Stimulated activated CD4-positive, alpha-beta T cell treated with anti-CD3 and anti-CD28 coated beads, Interleukin-15, amount 100 ng/mL, for 1 hour (primary cell): Measurements from ENCODE around the gene MCTP1.
"Not testable (repeated sequence)": the region's sequence is repeated elsewhere in the genome, so short reads cannot be mapped to it uniquely, and the experiment has no call there.

ENCODE experiments used
- DNase-seq, 2 donors: peaks; one replicate each; pipeline ENCODE4 v3.0.0-alpha.2; 2020; ENCODE audit warnings: low read depth in 1 of 2, low spot score in 1 of 2

MCTP1 gene

DNA sequence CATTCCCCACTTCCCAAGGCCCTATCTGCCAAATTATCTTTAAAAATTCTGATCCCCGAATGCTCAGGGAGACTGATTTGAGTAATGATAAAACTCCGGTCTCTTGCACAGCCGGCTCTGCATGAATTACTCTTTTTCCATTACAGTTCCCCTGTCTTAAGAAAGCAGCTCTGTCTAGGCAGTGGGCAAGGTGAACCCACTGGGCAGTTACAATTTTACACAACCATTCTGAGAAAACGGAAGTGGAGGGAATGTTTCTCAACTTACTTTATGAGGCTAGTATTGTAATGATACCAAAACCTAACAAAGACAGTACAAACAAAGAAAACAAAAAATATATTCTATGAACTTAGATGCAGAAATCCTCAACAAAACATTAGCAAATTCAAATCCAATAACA, 100.0 kb downstream of the MCTP1 start:
- no peak for DNase-seq

DNA sequence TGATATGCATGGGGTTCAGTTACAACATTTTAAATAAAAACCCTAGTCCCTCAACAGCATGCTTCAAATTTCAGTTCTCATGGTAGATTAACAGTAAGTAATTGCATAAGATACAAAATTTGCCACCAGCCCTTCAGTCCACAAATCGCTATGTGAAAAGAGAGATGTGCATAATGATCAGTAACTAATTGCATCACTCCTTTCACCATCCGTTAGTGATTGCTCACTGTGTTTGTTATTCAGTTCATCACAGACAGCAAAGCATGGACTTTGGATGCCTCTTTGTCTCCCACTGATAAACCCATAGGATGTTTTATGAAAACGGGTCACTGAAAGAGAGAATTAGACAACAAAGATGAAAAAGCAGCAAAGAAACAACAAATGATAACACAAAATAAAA, 103.2 kb downstream of the MCTP1 start:
- DNase-seq, result no peak

DNA sequence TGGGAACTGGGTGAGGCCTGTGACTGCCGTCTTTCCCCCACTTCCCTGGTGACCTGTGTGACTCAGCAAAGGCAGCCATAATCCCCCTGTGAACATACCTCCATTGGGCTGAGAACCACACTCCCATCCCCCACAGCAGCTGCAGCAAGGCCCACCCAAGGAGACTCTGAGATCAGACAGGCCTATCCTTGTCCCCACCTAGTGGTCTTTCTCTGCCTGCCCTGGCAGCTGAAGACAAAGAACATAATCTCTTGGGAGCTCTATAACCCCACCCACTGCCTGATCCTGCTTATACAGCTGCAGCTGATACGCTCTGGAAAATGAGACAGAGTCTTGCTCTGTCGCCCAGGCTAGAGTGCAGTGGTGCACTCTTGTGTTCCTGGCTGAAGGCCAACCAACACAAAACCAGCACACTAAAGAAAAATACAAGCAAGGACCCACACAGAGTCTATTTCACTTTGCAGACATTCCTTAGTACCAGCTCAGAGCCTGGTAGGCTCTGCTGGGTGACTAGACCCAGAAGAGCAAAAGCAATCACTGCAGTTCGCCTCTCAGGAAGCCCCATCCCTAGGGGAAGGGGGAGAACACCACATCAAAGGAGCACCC, 106.7 kb downstream of the MCTP1 start:
- DNase-seq, result no peak

DNA sequence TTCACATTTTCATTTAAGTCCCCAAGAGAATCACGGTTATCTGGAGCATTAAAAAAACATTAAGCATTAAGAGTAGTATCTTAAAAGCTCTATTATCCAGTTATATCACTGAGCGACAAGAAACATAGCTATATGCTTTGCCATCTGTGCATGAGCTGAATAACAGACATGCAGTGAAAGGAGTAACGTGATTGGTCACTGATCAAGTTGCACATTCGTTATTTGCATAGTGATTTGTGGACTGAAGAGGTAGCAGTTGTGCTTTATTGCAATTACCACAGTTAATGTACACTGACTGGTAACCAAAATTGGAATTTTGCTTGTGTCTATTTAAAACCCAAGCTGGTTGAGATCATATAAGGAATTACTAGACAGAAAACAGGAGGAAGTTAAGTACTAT, 107.4 kb downstream of the MCTP1 start:
- no peak for DNase-seq

DNA sequence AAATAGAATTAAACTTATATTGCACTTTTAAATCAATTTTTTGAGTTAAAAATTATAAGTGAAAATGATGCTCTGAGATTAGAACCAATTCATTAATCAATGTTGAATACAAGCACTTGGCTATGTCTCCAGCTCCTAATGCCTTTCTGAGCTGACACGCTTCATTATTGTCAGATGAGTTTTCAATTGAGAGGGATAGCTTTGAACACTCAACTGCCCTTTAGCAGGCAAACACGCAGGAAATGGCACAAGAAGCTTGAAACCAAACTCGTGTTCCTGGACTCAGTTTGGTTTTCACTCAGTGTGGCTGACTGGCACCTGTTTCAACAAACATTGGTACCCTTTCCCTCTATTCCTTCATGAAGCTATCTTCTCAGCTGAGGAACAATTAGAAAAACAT, 109.8 kb downstream of the MCTP1 start:
- no peak for DNase-seq

DNA sequence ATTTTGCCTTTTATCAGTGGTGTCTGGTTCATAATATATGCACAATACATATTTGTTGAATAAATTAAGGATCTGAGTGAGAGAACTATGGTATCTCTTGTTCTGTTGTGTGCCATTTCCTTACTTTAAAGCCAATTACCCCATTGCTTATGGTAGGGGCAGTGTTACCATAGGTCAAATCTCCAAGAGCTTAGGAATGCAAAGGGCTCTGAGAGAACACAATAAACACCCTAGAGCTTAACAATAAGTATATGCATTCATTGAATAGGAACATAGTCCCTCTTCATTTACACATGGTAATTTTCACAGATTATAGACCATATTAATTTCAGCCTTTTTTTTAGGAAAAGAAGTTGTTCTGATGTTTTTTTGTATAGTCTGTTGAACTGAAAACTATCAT, 112.2 kb downstream of the MCTP1 start:
- DNase-seq, result no peak

DNA sequence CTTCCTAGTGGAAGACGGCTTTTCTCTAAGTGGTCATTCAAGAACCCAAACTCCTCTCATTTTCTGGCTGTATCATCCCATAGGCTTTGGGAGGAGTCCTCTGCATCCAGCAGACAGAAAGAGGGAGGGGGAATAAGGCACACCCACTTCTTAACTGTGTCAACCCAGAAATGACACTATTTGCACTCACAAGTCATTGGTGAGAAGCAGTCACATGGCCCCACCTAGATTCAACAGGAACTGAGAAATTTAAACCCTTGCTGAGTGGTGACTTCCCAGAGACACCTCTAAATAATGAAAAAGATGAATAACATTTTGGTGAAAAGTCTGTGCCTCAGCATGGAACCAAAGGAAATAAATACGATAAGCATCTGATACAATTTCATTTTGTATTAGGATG, 120.0 kb downstream of the MCTP1 start:
- DNase-seq, result no peak

DNA sequence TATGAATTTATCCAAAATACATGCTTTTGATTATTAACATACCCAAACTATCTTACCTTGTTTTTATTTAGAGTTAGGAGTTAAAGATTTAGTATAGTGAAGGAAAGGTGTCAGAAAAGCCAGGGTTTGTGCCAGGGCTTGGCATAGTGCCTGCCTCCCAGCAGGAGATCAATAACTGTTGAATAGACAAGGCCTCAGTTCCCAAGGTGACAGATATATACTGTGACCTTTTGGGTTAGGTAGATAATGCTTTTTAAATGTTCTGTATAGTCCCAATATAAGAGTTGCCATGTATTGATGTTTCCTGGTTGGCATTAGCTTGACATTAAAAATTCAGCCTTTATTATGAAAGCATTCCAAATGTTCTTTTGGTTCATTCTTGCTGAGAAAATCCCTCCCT, 121.8 kb downstream of the MCTP1 start:
- DNase-seq, result no peak

DNA sequence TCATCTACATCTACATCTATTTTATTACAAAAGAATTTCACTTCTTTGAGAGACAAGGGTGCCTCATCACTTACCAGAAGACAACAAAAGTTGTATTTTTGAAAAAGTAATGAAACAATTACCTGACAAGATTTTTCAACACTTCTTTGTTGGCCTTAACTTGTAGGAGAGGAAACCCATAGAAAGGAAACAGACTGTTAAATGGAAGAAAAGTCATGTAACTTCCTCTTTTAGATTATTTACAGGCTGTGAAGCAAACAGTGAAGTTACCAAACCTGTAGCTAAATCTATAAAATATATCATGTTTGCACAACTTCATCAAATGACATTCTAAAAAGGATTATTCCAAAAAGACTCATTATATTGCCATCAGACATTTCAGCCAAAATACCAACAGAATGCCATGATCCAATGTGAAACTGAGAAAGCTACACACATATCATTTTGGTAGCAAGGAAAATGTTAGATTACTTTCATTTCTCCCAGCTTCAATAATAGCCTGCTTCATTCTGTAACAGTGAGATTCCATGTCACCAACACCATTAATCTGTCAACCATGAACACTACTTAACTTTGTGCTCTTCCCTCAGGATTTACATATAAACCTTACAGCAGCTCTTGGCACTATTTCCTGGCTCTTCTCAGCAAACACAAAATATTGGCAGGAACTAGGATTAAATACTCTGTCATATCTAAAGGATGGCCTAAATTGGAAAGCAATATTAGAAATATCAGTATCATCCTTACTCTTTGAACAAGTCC, 122.5 kb downstream of the MCTP1 start:
- DNase-seq, result no peak

DNA sequence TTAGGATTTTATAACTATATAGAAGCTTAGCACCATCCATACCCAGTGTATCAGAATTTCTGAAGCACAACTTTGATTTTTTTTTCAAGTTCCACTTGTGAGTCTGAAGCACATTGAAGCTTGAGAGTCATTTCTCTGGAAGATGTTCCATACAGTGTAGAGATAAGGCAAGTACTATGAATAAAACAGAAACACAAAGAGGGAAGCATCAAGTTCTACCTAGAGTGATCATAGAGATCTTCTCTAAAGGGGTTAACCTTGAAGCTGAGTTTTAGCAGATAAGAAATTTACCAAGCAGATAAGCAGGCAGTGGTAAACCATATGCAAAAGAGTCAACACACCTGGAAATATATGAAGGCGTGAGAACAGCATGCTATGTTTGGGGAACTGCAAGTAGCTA, 125.3 kb downstream of the MCTP1 start:
- DNase-seq, result no peak

DNA sequence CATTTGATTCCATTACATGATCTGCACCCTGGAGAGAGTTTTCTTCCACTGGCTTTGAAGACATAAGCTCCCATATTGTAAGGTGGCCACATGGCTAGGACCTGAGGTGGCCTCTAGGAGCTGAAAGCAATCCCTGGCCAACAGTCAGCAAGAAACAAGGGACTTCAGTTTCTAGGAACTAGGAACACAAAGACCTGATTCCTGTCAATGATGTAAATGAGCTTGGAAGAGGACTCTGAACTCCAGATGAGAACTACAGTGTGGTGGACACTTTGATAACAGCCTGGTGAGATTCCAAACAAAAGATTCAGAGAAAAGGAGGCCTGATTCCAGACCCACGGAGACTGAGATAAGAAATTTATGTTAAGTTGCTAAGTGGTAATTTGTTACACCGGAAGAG, 129.0 kb downstream of the MCTP1 start:
- no peak for DNase-seq

DNA sequence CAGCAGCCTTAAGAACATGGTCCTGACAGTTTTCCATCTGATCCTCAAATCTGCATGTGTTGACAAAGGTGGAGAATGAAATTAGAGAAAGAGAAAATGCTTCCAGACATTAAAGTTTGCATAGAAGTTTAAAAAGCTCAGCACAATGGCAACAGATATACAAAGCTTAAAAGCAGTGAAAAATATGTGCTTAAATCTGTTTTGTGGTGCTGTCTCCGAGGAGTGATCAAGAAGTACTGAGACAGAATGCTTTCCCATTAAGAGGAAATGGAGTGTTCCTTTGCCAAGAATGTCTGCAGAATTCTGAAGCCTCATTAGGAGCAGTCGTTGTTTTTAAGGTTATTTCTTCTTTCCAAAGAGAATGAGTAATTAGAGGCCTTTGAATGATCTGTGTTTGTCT, 131.4 kb downstream of the MCTP1 start:
- no peak for DNase-seq

DNA sequence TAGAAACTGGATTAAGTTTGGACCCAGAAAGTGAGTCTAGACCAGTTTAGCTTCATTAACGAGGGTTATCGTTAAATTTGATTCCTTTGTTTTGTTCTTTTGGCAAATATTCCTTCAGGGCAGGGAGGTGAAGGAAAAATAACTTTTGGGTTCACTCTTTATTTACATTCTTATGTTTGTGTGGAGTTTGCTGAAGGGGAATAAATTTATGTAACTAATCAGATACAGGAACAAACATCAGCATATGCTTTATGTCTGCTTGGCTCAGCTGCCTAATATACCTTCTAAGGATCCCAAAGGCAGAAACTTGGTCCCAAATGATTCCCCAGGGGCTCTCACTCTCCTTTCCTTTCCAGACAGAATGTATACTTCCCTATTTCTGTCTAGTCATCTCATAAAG, 132.4 kb downstream of the MCTP1 start:
- no peak for DNase-seq

DNA sequence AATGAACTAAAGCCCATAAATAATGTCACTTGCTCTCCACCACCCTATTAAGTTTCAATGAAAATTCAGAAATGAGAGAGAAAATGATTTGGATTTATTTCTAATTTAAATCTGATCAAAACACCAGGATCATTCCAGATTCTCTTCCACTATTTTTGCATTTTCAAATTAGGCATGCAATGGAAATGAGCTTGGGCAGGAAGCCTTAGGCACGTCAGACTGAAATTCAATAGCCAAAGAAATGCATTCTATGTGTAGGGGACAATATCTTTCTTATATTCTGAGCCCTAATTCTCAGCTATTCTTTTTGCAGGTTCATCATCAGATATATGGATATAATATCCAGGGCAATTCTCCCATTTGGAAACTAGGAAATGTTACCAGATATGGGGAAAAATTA, 132.8 kb downstream of the MCTP1 start:
- no peak for DNase-seq

DNA sequence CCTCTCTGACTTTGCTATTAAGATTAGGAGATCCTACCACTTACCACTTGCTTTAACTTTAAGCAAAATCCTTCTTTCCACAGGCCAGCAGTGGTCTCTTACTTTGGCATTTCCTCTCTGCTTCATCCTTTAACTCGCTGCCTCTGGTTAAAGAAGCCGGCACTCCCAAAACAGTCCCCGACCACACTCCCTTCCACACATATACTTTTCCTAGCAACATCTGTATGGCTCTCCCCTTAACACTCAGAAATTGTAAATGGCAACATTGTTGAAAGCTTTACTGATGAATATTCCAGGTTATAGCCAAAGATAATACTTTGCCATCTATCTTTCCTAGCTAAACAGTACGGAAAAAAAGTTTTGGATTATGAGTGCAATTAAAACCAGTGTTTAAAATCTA, 133.2 kb downstream of the MCTP1 start:
- no peak for DNase-seq

DNA sequence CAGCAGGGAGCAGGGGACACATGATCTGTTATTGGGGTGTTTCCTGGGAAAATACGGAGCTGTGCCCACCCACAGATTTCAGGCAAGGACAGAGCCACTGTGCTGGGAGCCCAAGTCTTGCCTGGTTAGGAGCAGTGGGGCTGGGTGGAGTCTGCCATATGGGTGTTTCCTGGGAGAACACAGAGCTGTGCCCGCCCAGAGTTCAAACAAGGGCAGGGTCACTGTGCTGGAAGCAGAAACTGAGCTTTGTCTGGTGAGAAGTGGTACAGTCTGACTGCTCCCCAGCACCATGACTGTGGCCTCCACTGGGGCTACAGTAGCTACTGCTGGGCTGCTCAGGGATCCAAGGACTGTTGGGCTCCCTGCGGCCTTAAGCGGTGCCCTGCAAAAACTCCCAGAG, 135.5 kb downstream of the MCTP1 start:
- DNase-seq, result no peak

DNA sequence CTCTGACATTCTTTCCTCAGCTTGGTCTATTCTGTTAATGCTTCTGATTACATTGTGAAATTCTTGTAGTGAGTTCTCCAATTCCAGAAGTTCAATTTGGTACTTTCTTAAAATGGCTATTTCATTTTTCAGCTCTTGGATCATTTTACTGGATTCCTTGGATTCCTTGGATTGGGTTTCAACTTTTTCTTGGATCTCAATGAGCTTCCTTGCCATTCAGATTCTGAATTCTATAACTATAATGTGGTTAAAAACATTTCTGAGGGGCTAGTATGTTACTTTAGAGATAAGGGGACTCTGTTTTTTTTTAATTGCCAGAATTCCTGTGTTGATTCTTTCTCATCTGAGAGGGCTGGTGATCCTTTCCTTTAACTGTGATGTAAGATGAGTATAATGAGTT, 136.4 kb downstream of the MCTP1 start:
- no peak for DNase-seq

DNA sequence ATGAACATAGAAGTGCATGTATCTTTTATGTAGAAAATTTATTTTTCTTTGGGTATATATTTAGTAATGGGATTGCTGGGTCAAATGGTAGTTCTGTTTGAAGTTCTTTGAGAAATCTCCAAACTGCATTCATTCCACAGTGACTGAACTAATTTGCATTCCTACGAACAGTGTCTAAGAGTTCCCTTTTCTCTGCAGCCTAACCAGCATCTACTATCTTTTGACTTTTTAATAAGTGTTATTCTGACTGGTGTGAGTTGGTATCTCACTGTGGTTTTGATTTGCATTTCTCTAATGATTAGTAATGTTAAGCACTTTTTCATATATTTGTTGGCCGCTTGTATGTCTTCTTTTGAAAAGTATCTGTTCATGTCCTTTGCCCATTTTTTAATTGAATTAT, 141.0 kb downstream of the MCTP1 start:
- DNase-seq, result not testable (repeated sequence)

DNA sequence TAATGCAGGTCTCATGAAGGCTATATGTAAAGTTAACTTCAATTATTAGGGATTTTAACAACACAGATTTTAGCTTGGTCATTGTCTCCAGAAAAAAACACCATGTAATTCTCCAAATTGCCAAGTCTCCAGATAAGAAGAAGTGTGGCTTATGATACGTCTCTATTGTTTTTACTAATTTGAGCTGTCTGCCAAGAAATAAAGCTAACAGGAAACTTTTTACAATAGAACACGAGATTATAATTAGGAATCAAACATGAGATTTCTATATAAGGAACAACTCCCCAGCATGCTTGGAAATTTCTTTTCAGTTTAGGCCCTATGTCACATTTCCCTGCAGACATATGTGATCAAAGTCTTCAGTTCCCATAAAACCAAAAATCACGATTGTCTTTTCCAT, 142.7 kb downstream of the MCTP1 start:
- DNase-seq, result no peak

DNA sequence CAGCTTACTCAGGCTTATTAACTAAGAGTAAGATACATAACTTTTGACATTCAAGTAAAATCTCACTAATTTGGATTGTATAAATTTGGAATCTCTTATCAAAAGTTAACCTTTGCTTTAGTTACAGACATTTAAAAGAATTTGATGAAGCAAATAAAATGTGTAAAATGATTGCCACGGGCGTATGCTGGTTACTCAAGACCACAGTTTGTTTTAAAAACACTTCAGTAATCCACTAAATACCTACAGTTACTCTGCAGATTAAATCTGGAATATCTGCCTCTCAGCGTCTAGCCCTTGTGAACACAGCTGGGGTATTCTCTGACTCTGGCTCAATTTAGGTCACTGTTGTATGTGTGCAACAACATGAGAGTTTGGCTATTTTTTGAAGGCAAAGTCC, 143.8 kb downstream of the MCTP1 start:
- no peak for DNase-seq

DNA sequence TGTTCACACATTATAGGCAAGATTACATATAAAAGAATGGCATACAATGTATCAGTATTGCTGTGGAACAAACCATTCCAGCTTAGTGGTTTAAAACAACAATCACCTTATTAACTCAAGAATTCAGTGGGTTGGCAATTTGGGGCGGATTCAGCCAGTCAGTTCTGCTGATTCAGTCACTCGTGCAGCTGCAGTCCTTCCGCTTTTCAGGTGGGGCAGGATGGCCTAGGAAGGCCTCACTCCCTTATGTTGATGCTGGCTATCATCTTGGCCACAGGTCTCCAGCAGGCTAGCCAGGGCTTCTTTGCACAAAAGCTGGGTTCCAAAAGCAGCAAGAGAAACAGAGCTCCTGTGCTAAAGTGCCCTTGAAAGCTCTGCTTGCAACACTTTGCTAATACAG, 150.6 kb downstream of the MCTP1 start:
- no peak for DNase-seq

DNA sequence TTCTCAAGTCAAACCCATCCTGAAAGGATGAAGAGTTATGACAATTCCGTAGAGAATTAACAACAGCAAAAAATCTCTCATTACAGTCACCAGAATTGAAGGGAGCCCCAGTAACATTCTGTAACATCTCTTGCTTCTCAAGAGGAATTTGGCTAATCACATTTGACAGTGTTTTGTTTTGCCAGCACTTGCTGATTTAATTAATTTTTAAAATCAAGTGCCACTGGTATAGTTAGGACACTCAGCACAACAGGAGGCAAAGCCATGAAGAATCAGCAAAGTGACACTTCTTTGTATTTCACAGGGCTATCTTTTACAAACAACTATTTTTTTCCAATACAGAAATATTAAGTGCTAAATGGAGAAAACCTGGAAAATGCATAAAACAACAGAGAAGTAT, 152.8 kb downstream of the MCTP1 start:
- no peak for DNase-seq

DNA sequence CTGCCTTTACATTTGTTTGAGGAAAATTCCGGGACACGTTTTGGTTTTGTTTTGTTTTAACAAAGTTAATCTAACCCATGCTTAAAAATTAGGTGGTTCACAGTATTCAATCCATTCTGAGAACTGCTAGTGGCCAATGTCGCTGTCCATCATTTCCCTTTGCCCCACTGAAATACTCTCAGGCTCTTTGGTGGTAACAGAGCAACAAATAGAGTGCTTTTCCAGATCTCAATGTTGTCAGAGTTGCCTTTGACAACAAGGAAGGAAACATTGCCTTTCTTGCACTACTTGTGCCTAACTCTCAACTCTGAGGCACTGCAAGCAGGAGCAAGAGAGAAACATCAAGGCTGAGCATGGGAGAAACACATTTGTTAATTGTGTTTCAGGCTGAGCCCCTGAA, 154.0 kb downstream of the MCTP1 start:
- DNase-seq, result no peak
